H9 (cell line): ENCODE measurements around the gene ADAMTS18. TPM values are rescaled to one million over a fixed set of nuclear protein-coding genes. Genes with fewer than 3 reads are reported as not detected.

Experiments used
- DNase-seq: peaks from one replicate; pipeline ENCODE4 v3.0.0-alpha.2; 2017
- H2AFZ ChIP-seq: one replicate; pipeline ENCODE4 v1.6.1; 2013; ENCODE audit warnings: mild to moderate bottlenecking, low read length, control low read depth, moderate library complexity
- H2AK5ac ChIP-seq: 2 replicates; pipeline ENCODE4 v1.6.1; 2013; ENCODE audit warnings: low read length, control low read depth, mixed read lengths; ENCODE audit not compliant: insufficient read length
- H2BK120ac ChIP-seq: one replicate; pipeline ENCODE4 v1.6.1; 2013; ENCODE audit warnings: low read depth, mild to moderate bottlenecking, low read length, control low read depth, inconsistent platforms; ENCODE audit not compliant: poor library complexity, severe bottlenecking
- H2BK12ac ChIP-seq: 2 replicates; pipeline ENCODE4 v1.6.1; 2013; ENCODE audit warnings: low read length, control low read depth, mixed read lengths, low read depth; ENCODE audit not compliant: insufficient read length
- H2BK15ac ChIP-seq: 2 replicates; pipeline ENCODE4 v1.6.1; 2013; ENCODE audit warnings: low read depth, low read length, control low read depth
- H2BK20ac ChIP-seq: one replicate; pipeline ENCODE4 v1.6.1; 2013; ENCODE audit warnings: low read depth, mild to moderate bottlenecking, low read length, control low read depth, inconsistent platforms; ENCODE audit not compliant: poor library complexity, severe bottlenecking
- H2BK5ac ChIP-seq: 2 replicates; pipeline ENCODE4 v1.6.1; 2013; ENCODE audit warnings: low read length, control low read depth, mixed read lengths; ENCODE audit not compliant: insufficient read length
- H3K14ac ChIP-seq: 2 replicates; pipeline ENCODE4 v1.6.1; 2013; ENCODE audit warnings: low read length, control low read depth; ENCODE audit not compliant: insufficient read depth
- H3K18ac ChIP-seq: 2 replicates; pipeline ENCODE4 v1.6.1; 2013; ENCODE audit warnings: low read depth, mild to moderate bottlenecking, mixed read lengths, low read length, control low read depth; ENCODE audit not compliant: insufficient read length
- H3K23ac ChIP-seq: 2 replicates; pipeline ENCODE4 v1.6.1; 2013; ENCODE audit warnings: low read length, control low read depth, mixed read lengths, low read depth; ENCODE audit not compliant: insufficient read length
- H3K23me2 ChIP-seq: 2 replicates; pipeline ENCODE4 v1.6.1; 2013; ENCODE audit warnings: low read depth, mild to moderate bottlenecking, mixed read lengths, low read length, control low read depth; ENCODE audit not compliant: insufficient read length, poor library complexity, severe bottlenecking
- H3K27ac ChIP-seq: 2 replicates; pipeline ENCODE4 v1.5.1; 2013; ENCODE audit warnings: low read length, control low read depth, mixed read lengths, low read depth; ENCODE audit not compliant: insufficient read length
- H3K27me3 ChIP-seq: 2 replicates; pipeline ENCODE4 v1.6.1; 2013; ENCODE audit warnings: low read length, control low read depth, inconsistent platforms; ENCODE audit not compliant: insufficient read depth
- H3K4ac ChIP-seq: 2 replicates; pipeline ENCODE4 v1.6.1; 2013; ENCODE audit warnings: low read depth, mild to moderate bottlenecking, control low read depth, inconsistent platforms, low read length, moderate library complexity
- H3K4me1 ChIP-seq: 2 replicates; pipeline ENCODE4 v1.6.1; 2013; ENCODE audit warnings: low read length, control low read depth, inconsistent platforms; ENCODE audit not compliant: insufficient read depth
- H3K4me2 ChIP-seq: 2 replicates; pipeline ENCODE4 v1.6.1; 2013; ENCODE audit warnings: low read length, control low read depth, mixed read lengths; ENCODE audit not compliant: insufficient read length, insufficient read depth
- H3K56ac ChIP-seq: 2 replicates; pipeline ENCODE4 v1.6.1; 2013; ENCODE audit warnings: low read depth, mild to moderate bottlenecking, mixed read lengths, low read length, control low read depth; ENCODE audit not compliant: insufficient read length
- H3K79me1 ChIP-seq: 2 replicates; pipeline ENCODE4 v1.6.1; 2013; ENCODE audit warnings: low read depth, mild to moderate bottlenecking, moderate library complexity, low read length, control low read depth, inconsistent platforms; ENCODE audit not compliant: insufficient read depth, poor library complexity, severe bottlenecking
- H3K79me2 ChIP-seq: 2 replicates; pipeline ENCODE4 v1.6.1; 2013; ENCODE audit warnings: low read length, control low read depth, inconsistent platforms; ENCODE audit not compliant: insufficient read depth
- H3K9ac ChIP-seq: 2 replicates; pipeline ENCODE4 v1.6.1; 2013; ENCODE audit warnings: low read length, control low read depth, mixed read lengths; ENCODE audit not compliant: insufficient read length; ENCODE audit errors: extremely low read depth
- H3K9me3 ChIP-seq: one replicate; pipeline ENCODE4 v1.6.1; 2013; ENCODE audit warnings: low read depth, low read length, inconsistent platforms; ENCODE audit not compliant: control insufficient read depth
- H3T11ph ChIP-seq: one replicate; pipeline ENCODE4 v1.6.1; 2013; ENCODE audit warnings: mild to moderate bottlenecking, low read length, control low read depth, inconsistent platforms
- H4K20me1 ChIP-seq: one replicate; pipeline ENCODE4 v1.6.1; 2013; ENCODE audit not compliant: control insufficient read depth, insufficient read length, insufficient read depth
- H4K5ac ChIP-seq: 2 replicates; pipeline ENCODE4 v1.6.1; 2013; ENCODE audit warnings: low read depth, mild to moderate bottlenecking, mixed read lengths, low read length, control low read depth; ENCODE audit not compliant: insufficient read length
- H4K8ac ChIP-seq: replicated peaks from 2 replicates; pipeline ENCODE4 v1.6.1; 2013; ENCODE audit warnings: low read length, control low read depth, mixed read lengths, low read depth; ENCODE audit not compliant: insufficient read length
- H4K91ac ChIP-seq: 2 replicates; pipeline ENCODE4 v1.6.1; 2013; ENCODE audit warnings: low read depth, mild to moderate bottlenecking, moderate library complexity, mixed read lengths, low read length, control low read depth; ENCODE audit not compliant: insufficient read length
- H3K27ac Mint-ChIP-seq, 3 experiments: 2 replicates in 2 of 3; 3 replicates in 1 of 3; pipeline ENCODE4 v1.8.0; 2020 to 2021; ENCODE audit warnings: mixed read lengths in 3 of 3, mild to moderate bottlenecking in 1 of 3, moderate library complexity in 1 of 3
- H3K27me3 Mint-ChIP-seq: 2 replicates; pipeline ENCODE4 v1.8.0; 2021; ENCODE audit warnings: low read depth, mild to moderate bottlenecking, moderate library complexity, mixed read lengths
- H3K36me3 Mint-ChIP-seq, 3 experiments: 2 replicates in 2 of 3; 3 replicates in 1 of 3; pipeline ENCODE4 v1.8.0; 2020 to 2021; ENCODE audit warnings: low read depth in 3 of 3, mixed read lengths in 3 of 3; ENCODE audit not compliant: insufficient read depth in 1 of 3
- H3K4me1 Mint-ChIP-seq, 2 experiments: 2 replicates each; pipeline ENCODE4 v1.8.0; 2020; ENCODE audit warnings: mixed read lengths in 2 of 2
- H3K4me3 Mint-ChIP-seq, 2 experiments: 2 replicates in 1 of 2; 3 replicates in 1 of 2; pipeline ENCODE4 v1.8.0; 2020 to 2021; ENCODE audit warnings: mild to moderate bottlenecking in 2 of 2, mixed read lengths in 2 of 2, moderate library complexity in 1 of 2
- H3K9me3 Mint-ChIP-seq, 2 experiments: 2 replicates in 1 of 2; 3 replicates in 1 of 2; pipeline ENCODE4 v1.8.0; 2020; ENCODE audit warnings: mild to moderate bottlenecking in 2 of 2, mixed read lengths in 2 of 2, moderate library complexity in 1 of 2
- CTCF ChIP-seq: fragments of 200-600 bp; sonication (generic); conservative IDR thresholded peaks from 3 replicates; pipeline ENCODE4 v1.8.0; 2021; ENCODE audit warnings: antibody characterized with exemption, mild to moderate bottlenecking
- WGBS: extraction: QIAGEN DNeasy Blood & Tissue Kit; methylation state at CpG from one replicate; pipeline ENCODE4 v1.1.7; 2013; ENCODE audit warnings: missing lambda C conversion rate, low lambda C conversion rate, mixed read lengths; ENCODE audit not compliant: insufficient read length; ENCODE audit errors: extremely low coverage; 5-methylcytosine and 5-hydroxymethylcytosine counted together
- total RNA-seq: library from RNA; stranded (reverse); gene quantifications from 2 replicates; pipeline ENCODE4 v1.2.1, GENCODE V29; 2021

Gene ADAMTS18
- total RNA-seq, 1 experiment from 2014 or later: 0.07 TPM

GRCh38 chr16:77328768-77329167 is 106.1 kb downstream of the ADAMTS18 start:
- Mint-ChIP-seq H3K4me1 (peaks cover 8 to 17% of the 10 kb centered on the region in 2 experiments), H3K9me3 (no peaks in the 10 kb centered on the region), H3K36me3 (no peaks in the 10 kb centered on the region), H3K27me3 (no peaks in the 10 kb centered on the region; the same call in 1 of the 2 replicates), H3K27ac (no peak overlapping the region), H3K4me3 (no peak overlapping the region)
- H3K79me1 ChIP-seq: no peaks in the 10 kb centered on the region
- no peak overlapping the region for H3K23ac ChIP-seq
- H3K4me2 ChIP-seq: no peak overlapping the region
- H4K91ac ChIP-seq: no peak overlapping the region
- no peak overlapping the region for H2BK5ac ChIP-seq
- no peak for TF ChIP-seq CTCF
- H3K27me3 ChIP-seq: no peaks in the 10 kb centered on the region
- no peak overlapping the region for H2AFZ ChIP-seq
- no peaks in the 10 kb centered on the region for H4K20me1 ChIP-seq
- no peak overlapping the region for H3K9ac ChIP-seq
- no CpG with 5 or more reads among the region's 4 CpGs for WGBS
- H3K4me1 ChIP-seq: no peaks in the 10 kb centered on the region
- H3K23me2 ChIP-seq: no peaks in the 10 kb centered on the region
- no peak overlapping the region for H2BK12ac ChIP-seq
- H3K14ac ChIP-seq: no peak overlapping the region
- no peaks in the 10 kb centered on the region for H3K79me2 ChIP-seq
- no peak for DNase-seq
- no peak overlapping the region for H2BK120ac ChIP-seq
- no peak overlapping the region for H3K56ac ChIP-seq
- no peak overlapping the region for H2BK15ac ChIP-seq
- no peak overlapping the region for H3K4ac ChIP-seq
- H3K27ac ChIP-seq: no peak overlapping the region
- no peak overlapping the region for H2BK20ac ChIP-seq
- no peak overlapping the region for H3T11ph ChIP-seq
- H3K9me3 ChIP-seq: no peaks in the 10 kb centered on the region
- no peak overlapping the region for H4K5ac ChIP-seq
- no peak overlapping the region for H4K8ac ChIP-seq
- no peak overlapping the region for H2AK5ac ChIP-seq
- no peak overlapping the region for H3K18ac ChIP-seq
